Type B pancreatic cell (in vitro differentiated cells): Measurements from ENCODE around the gene RHOV. TPM values are rescaled to one million over a fixed set of nuclear protein-coding genes. Genes with fewer than 3 reads are reported as not detected.
A peak's percentile ranks its signal among the peaks of the same experiment; 100 is the strongest.

Experiments used
- DNase-seq: peaks from one replicate; pipeline ENCODE4 v3.0.0; 2021; ENCODE audit warnings: mixed read lengths; ENCODE audit not compliant: unreplicated experiment; ENCODE audit errors: extremely low spot score
- H3K27ac Mint-ChIP-seq: 2 replicates; pipeline ENCODE4 v1.8.0; 2021; ENCODE audit warnings: mild to moderate bottlenecking, mixed read lengths
- H3K27me3 Mint-ChIP-seq: 2 replicates; pipeline ENCODE4 v1.8.0; 2021; ENCODE audit warnings: mixed read lengths
- H3K36me3 Mint-ChIP-seq: 2 replicates; pipeline ENCODE4 v1.8.0; 2021; ENCODE audit warnings: mixed read lengths
- H3K4me1 Mint-ChIP-seq: one replicate; pipeline ENCODE4 v1.8.0; 2021; ENCODE audit warnings: mixed read lengths; ENCODE audit not compliant: unreplicated experiment
- H3K4me3 Mint-ChIP-seq: 2 replicates; pipeline ENCODE4 v1.8.0; 2021; ENCODE audit warnings: mild to moderate bottlenecking, mixed read lengths
- H3K9me3 Mint-ChIP-seq: 2 replicates; pipeline ENCODE4 v1.8.0; 2021; ENCODE audit warnings: mixed read lengths
- total RNA-seq: library from RNA; stranded (reverse); gene quantifications from 2 replicates; pipeline ENCODE4 v1.2.1, GENCODE V29; 2021; ENCODE audit warnings: low replicate concordance
- TF ChIP-seq, protein P1 (sequence below): fragments of 200-600 bp; sonication (generic); conservative IDR thresholded peaks from 2 replicates; pipeline ENCODE4 v1.5.0; 2021; ENCODE audit warnings: antibody characterized with exemption, mild to moderate bottlenecking

The RHOV gene
- total RNA-seq, 1 donor from 2014 or later = 19.3 TPM

DNA sequence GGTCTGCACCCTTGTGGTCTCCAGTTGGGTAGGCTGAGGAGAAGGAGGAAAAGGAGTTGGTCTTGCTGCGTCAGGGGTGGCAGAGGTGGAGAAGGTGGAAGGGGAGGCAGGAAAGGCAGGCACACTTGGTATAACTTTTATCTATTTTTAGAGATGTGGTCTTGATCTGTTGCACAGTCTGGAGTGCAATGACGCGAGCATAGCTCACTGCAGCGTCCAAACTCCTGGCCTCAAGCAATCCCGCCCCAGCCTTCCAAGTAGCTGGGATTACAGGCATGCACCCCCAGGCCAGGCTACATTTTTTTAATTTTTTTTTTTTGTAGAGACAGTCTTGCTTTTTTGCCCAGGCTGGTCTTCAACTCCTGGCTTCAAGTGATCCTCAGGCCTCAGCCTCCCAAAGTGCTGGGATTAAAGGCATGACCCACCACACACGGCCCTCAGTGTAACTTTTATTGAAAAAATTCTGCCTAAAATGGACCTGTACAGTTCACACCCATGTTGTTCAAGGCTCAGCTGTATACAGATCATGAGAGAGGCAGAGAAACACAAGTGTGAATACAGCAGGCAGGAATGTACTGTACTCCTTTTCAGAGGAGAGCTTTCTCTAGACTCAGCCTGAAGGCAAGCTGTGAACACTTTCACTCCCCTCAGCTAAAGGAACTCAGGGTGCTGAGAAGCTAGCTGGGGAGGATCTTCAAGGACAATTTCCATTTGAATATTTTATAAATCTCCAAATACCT, 2.1 kb upstream of the RHOV start:
- Mint-ChIP-seq H3K9me3 (no peaks in the 10 kb centered on the region), H3K27me3 (peaks cover 11% of the 10 kb centered on the region), H3K27ac (peak overlapping the region; percentile 91), H3K36me3 (no peaks in the 10 kb centered on the region), H3K4me3 (peak overlapping the region; percentile 33), H3K4me1 (peaks cover 10% of the 10 kb centered on the region)
- TF ChIP-seq, protein P1, sequence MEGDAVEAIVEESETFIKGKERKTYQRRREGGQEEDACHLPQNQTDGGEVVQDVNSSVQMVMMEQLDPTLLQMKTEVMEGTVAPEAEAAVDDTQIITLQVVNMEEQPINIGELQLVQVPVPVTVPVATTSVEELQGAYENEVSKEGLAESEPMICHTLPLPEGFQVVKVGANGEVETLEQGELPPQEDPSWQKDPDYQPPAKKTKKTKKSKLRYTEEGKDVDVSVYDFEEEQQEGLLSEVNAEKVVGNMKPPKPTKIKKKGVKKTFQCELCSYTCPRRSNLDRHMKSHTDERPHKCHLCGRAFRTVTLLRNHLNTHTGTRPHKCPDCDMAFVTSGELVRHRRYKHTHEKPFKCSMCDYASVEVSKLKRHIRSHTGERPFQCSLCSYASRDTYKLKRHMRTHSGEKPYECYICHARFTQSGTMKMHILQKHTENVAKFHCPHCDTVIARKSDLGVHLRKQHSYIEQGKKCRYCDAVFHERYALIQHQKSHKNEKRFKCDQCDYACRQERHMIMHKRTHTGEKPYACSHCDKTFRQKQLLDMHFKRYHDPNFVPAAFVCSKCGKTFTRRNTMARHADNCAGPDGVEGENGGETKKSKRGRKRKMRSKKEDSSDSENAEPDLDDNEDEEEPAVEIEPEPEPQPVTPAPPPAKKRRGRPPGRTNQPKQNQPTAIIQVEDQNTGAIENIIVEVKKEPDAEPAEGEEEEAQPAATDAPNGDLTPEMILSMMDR = no peak
- no peak for DNase-seq

DNA sequence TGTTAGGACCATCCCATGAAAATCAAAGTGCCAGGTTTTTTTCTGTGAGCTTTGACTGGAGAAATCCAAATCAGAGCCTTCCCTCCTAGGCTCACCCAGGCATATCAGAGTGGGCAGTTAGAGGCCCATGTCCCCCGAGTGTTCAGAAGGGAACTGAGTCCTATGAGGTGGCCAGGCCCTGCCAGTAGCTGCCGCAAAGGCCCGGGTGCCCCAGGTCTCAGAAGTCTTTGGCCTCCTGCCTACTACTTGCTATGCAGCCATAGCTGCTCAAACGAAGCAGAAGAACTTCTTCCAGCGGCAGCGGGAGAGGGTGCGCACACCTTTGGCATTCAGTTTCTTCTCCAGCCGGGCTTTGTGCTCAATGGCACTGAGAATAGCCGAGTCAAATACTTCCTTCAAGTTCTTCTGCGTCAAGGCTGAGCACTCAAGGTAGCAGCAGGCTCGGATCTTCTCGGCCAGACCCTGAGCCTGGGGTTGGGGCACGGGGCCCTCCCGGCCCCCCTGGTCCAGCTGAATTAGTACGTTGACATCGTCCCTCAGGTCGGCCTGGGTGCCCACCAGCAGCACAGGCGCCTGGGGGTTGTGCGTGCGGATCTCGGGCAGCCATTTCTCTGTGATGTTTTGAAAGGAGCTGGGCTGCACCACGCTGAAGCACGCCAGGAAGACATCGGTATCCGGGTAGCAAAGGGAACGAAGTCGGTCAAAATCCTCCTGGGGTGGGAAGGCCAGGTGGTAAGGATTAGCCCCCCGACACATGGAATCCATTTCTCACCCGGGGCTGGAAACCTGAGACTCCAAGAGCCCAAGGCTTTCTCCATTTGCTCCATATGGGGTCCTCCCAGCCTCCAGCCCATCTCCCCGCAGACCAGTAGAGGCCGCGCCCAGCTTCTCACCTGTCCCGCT, 992 bp downstream of the RHOV start:
- TF ChIP-seq, protein P1 = no peak
- H3K9me3 Mint-ChIP-seq = no peaks in the 10 kb centered on the region
- no peak for DNase-seq
- H3K36me3 Mint-ChIP-seq = no peaks in the 10 kb centered on the region
- H3K27me3 Mint-ChIP-seq = peaks cover 14% of the 10 kb centered on the region
- peak overlapping the region; percentile 90 for H3K4me3 Mint-ChIP-seq
- peaks cover 15% of the 10 kb centered on the region for H3K4me1 Mint-ChIP-seq
- H3K27ac Mint-ChIP-seq = peak overlapping the region; percentile 96

DNA sequence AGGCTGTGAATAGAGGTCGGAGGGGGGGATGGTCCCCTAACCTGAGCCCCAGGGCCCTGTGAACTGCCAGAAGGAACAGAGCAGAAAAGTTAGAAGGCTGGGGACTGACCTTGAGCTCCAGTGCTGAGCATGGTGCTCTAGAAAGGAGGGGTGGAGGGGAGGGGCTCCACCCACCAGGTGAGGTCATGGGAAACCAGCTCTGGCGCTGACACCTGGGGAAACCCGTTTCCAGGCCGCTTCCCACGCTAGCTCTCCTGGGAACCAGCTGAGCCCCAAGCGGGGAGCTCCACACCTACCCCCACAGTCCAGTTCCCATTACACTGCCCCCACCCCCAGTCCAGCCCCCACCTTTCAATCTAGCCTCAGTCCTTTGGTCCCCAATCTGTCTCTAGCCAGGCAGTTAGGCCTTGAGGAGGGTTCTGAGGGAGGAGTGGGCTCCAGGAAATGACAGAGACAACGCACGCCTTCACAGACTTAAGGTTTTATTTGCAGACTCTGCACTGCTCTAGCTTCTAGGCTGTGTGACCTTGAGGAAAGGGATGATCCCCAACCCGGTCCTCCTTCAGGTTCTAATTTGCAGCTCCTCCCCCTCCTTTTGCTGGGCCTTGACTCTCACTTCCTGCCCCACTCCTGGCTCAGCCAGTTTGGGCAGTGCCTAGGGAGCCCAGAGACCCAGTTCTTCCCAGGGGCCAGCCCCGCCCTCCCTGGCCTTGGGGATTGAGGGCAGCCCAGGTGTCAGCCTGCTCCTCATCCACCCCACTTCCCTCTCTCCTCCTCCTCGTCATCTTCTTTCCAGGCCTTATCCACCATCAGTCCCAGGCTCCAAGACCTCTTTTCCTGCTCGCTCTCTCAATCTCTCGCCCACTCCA, 2.1 kb downstream of the RHOV start:
- DNase-seq = no peak
- Mint-ChIP-seq H3K4me1 (peaks cover 15% of the 10 kb centered on the region), H3K27me3 (peaks cover 14% of the 10 kb centered on the region), H3K36me3 (no peaks in the 10 kb centered on the region), H3K9me3 (no peaks in the 10 kb centered on the region), H3K4me3 (peak overlapping the region; percentile 90), H3K27ac (peak overlapping the region; percentile 96)
- TF ChIP-seq, protein P1 = no peak

- Mint-ChIP-seq H3K27me3 (peaks cover 11% of the 10 kb centered on the region), H3K36me3 (no peaks in the 10 kb centered on the region), H3K27ac (peak overlapping the region; percentile 96), H3K4me1 (peaks cover 16% of the 10 kb centered on the region), H3K9me3 (no peaks in the 10 kb centered on the region), H3K4me3 (peak overlapping the region; percentile 90)
- TF ChIP-seq, protein P1 = no peak
- DNase-seq = no peak
These were observed 3.3 kb downstream of the RHOV start for GRCh38 chr15:40870716-40871115.

GRCh38 chr15:40869686-40870085, 4.3 kb downstream of the RHOV start:
- Mint-ChIP-seq H3K36me3 (no peaks in the 10 kb centered on the region), H3K27me3 (peaks cover 11% of the 10 kb centered on the region), H3K4me1 (peaks cover 16% of the 10 kb centered on the region), H3K9me3 (no peaks in the 10 kb centered on the region), H3K4me3 (peak overlapping the region; percentile 90), H3K27ac (peak overlapping the region; percentile 96)
- no peak for DNase-seq
- TF ChIP-seq, protein P1 = no peak
